Gastroesophageal sphincter (tissue), 4 donors: ENCODE data around the gene CEMIP. TPM values are rescaled to one million over a fixed set of nuclear protein-coding genes. Genes with fewer than 3 reads are reported as not detected.
"Not testable (repeated sequence)": the region's sequence is repeated elsewhere in the genome, so short reads cannot be mapped to it uniquely, and the experiment has no call there.

Experiments used
- ATAC-seq: fragments of 150-250 bp; one replicate; pipeline ENCODE4 v1.9.1; 2016; ENCODE audit warnings: mild to moderate bottlenecking, moderate library complexity
- H3K27ac ChIP-seq, 4 donors: fragments of 200-600 bp; sonication (generic) in 3 of 4; 1 replicate in 3 of 4; 2 replicates in 1 of 4; pipeline ENCODE4 v1.5.1; 2016 to 2019
- H3K27me3 ChIP-seq: fragments of 200-600 bp; sonication (generic); one replicate; pipeline ENCODE4 v1.5.1; 2019
- H3K36me3 ChIP-seq, 2 donors: fragments of 200-600 bp; sonication (generic); one replicate each; pipeline ENCODE4 v1.5.1; 2019; ENCODE audit warnings: control low read depth in 1 of 2
- H3K4me1 ChIP-seq, 3 donors: fragments of 200-600 bp; sonication (generic); 1 replicate in 2 of 3; 2 replicates in 1 of 3; pipeline ENCODE4 v1.5.1; 2016 to 2019; ENCODE audit warnings: control low read depth in 2 of 3
- H3K4me3 ChIP-seq, 2 donors: fragments of 200-600 bp; sonication (generic); one replicate each; pipeline ENCODE4 v1.5.1; 2019; ENCODE audit warnings: mild to moderate bottlenecking in 1 of 2, moderate library complexity in 1 of 2
- H3K9me3 ChIP-seq, 3 donors: fragments of 200-600 bp; sonication (generic); one replicate each; pipeline ENCODE4 v1.5.1; 2017 to 2019; ENCODE audit warnings: control low read depth in 2 of 3
- EP300 ChIP-seq: sonication (generic); formaldehyde crosslinking; IDR thresholded peaks from one replicate; pipeline ENCODE4 v1.6.1; 2017; ENCODE audit warnings: antibody characterized with exemption, mild to moderate bottlenecking
- POLR2A ChIP-seq, 2 donors: fragments of 450-650 bp; IDR thresholded peaks; one replicate each; pipeline ENCODE4 v1.6.1; 2017; ENCODE audit warnings: antibody characterized with exemption in 2 of 2, mild to moderate bottlenecking in 2 of 2, moderate library complexity in 1 of 2
- POLR2AphosphoS5 ChIP-seq: sonication (generic); formaldehyde crosslinking; IDR thresholded peaks from one replicate; pipeline ENCODE4 v1.6.1; 2017; ENCODE audit warnings: antibody characterized with exemption
- WGBS, 2 donors: methylation state at CpG; one replicate each; pipeline ENCODE4 v1.1.5; 2018; ENCODE audit warnings: low coverage in 1 of 2; 5-methylcytosine and 5-hydroxymethylcytosine counted together
- total RNA-seq, 4 donors: library from RNA; depleted of rRNA; stranded (reverse); fragments of >200 nt; gene quantifications; one replicate each; pipeline ENCODE4 v1.1.0, GENCODE V29; 2016
- TF ChIP-seq, protein P1 (sequence below), 4 experiments: fragments of 200-600 bp in 2 of 4; fragments of 450-650 bp in 2 of 4; sonication (generic) in 1 of 4; IDR thresholded peaks; one replicate each; pipeline ENCODE4 v1.5.1; 2017 to 2019; ENCODE audit warnings: antibody characterized with exemption in 4 of 4, mild to moderate bottlenecking in 2 of 4, moderate library complexity in 2 of 4

The CEMIP gene
- total RNA-seq, 4 donors from 2014 or later: 0.35 to 0.54 TPM; not detected in 2

- WGBS, 2 donors: 73 to 83% methylated on average over 2 to 4 of the region's 8 CpGs
- TF ChIP-seq POLR2A (IDR thresholded peaks at IDR 0.05): no peak
- TF ChIP-seq, protein P1, sequence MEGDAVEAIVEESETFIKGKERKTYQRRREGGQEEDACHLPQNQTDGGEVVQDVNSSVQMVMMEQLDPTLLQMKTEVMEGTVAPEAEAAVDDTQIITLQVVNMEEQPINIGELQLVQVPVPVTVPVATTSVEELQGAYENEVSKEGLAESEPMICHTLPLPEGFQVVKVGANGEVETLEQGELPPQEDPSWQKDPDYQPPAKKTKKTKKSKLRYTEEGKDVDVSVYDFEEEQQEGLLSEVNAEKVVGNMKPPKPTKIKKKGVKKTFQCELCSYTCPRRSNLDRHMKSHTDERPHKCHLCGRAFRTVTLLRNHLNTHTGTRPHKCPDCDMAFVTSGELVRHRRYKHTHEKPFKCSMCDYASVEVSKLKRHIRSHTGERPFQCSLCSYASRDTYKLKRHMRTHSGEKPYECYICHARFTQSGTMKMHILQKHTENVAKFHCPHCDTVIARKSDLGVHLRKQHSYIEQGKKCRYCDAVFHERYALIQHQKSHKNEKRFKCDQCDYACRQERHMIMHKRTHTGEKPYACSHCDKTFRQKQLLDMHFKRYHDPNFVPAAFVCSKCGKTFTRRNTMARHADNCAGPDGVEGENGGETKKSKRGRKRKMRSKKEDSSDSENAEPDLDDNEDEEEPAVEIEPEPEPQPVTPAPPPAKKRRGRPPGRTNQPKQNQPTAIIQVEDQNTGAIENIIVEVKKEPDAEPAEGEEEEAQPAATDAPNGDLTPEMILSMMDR (IDR thresholded peaks at IDR 0.05): no peak
- TF ChIP-seq EP300: no peak
- no peak for TF ChIP-seq POLR2AphosphoS5
Observed at GRCh38 chr15:80754014-80754413, 25.2 kb upstream of the CEMIP start.

DNA sequence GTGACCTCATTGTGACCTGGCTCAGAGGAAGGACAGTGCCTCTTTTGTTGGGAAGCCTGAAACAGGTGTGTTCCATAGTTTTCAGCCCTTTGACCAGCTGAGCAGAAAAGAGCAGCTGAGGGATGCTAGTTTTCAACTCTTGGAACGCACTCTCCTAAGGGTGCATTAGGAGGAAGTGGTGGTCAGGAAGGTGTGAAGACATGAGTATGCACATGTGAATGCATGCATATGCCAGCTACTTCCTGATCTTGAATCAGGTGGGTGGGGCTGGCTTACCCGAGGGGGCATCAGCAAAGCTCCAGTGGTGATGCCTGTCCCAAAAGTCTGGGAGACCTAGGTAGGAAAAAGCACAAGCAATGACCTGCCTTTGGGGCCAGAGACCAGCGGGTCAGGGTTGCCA is 23.3 kb upstream of the CEMIP start:
- Histone ChIP-seq H3K4me1 (peaks cover 0 to 6% (median 0%) of the 10 kb centered on the region in 3 donors), H3K27me3 (no peaks in the 10 kb centered on the region), H3K36me3 (peaks cover 0 to 17% of the 10 kb centered on the region in 2 donors), H3K27ac (no peak overlapping the region), H3K9me3 (no peaks in the 10 kb centered on the region), H3K4me3 (no peak overlapping the region)
- WGBS, 2 donors: 60 to 84% methylated on average over 2 to 3 of the region's 3 CpGs
- TF ChIP-seq POLR2AphosphoS5 (no peak), EP300 (no peak), POLR2A (IDR thresholded peaks at IDR 0.05) (no peak)
- TF ChIP-seq, protein P1 (IDR thresholded peaks at IDR 0.05): no peak
- no peak for ATAC-seq

More at GRCh38 chr15:80754014-80754413, 25.2 kb upstream of the CEMIP start:
- H3K9me3 ChIP-seq: no peaks in the 10 kb centered on the region
- H3K4me3 ChIP-seq: no peak overlapping the region
- peaks cover 0 to 33% of the 10 kb centered on the region in 2 donors for H3K36me3 ChIP-seq
- no peaks in the 10 kb centered on the region for H3K27me3 ChIP-seq
- no peak overlapping the region for H3K27ac ChIP-seq
- no peak for ATAC-seq
- peaks cover 0 to 6% (median 0%) of the 10 kb centered on the region in 3 donors for H3K4me1 ChIP-seq

- no peak overlapping the region for H3K27ac ChIP-seq
- 62 to 72% methylated on average over 6 of the region's 6 CpGs for WGBS, 2 donors
- no peak overlapping the region for H3K4me3 ChIP-seq
- peaks cover 0 to 5% (median 0%) of the 10 kb centered on the region in 3 donors for H3K4me1 ChIP-seq
- no peak for ATAC-seq
- H3K9me3 ChIP-seq: no peaks in the 10 kb centered on the region
- H3K27me3 ChIP-seq: no peaks in the 10 kb centered on the region
- H3K36me3 ChIP-seq: peaks cover 0 to 16% of the 10 kb centered on the region in 2 donors
- TF ChIP-seq POLR2A (IDR thresholded peaks at IDR 0.05) (no peak), EP300 (no peak), POLR2AphosphoS5 (no peak)
- TF ChIP-seq, protein P1 (IDR thresholded peaks at IDR 0.05): no peak
Observed at GRCh38 chr15:80758130-80758745, 20.9 kb upstream of the CEMIP start.

- TF ChIP-seq, protein P1 (IDR thresholded peaks at IDR 0.05): no peak
- TF ChIP-seq POLR2A (IDR thresholded peaks at IDR 0.05) (no peak), POLR2AphosphoS5 (no peak), EP300 (no peak)
- H3K27me3 ChIP-seq: no peaks in the 10 kb centered on the region
- ATAC-seq: no peak
- H3K4me3 ChIP-seq: no peak overlapping the region
- H3K4me1 ChIP-seq: no peaks in the 10 kb centered on the region
- 16 to 33% methylated on average over 3 to 4 of the region's 4 CpGs for WGBS, 2 donors
- H3K27ac ChIP-seq: no peak overlapping the region
- no peaks in the 10 kb centered on the region for H3K9me3 ChIP-seq
- peaks cover 0 to under 1% of the 10 kb centered on the region in 2 donors for H3K36me3 ChIP-seq
Observed at GRCh38 chr15:80760960-80761359, 18.2 kb upstream of the CEMIP start.

GRCh38 chr15:80761754-80762153 is 17.4 kb upstream of the CEMIP start:
- Histone ChIP-seq H3K27ac (no peak overlapping the region), H3K36me3 (no peaks in the 10 kb centered on the region), H3K9me3 (no peaks in the 10 kb centered on the region), H3K4me3 (no peak overlapping the region), H3K4me1 (no peaks in the 10 kb centered on the region), H3K27me3 (no peaks in the 10 kb centered on the region)
- 75 to 91% methylated on average over 4 to 5 of the region's 6 CpGs for WGBS, 2 donors
- TF ChIP-seq POLR2AphosphoS5: no peak
- TF ChIP-seq EP300: no peak
- no peak for ATAC-seq

DNA sequence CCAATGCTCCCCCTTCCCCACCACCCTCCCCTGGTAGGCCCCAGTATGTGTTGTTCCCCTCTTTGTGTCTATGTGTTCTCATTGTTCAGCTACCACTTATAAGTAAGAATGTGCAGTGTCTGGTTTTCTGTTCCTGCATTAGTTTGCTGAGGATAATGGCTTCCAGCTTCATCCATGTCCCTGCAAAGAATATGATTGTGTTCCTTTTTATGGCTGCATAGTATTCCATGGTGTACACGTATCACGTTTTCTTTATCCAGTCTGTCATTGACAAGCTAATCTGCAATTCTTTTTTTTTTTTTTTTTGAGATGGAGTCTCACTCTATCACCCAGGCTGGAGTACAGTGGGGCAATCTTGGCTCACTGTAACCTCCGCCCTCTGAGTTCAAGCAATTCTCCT is 15.9 kb upstream of the CEMIP start:
- not testable (repeated sequence) for H3K9me3 ChIP-seq, ATAC-seq, H3K27me3 ChIP-seq, H3K36me3 ChIP-seq, H3K4me3 ChIP-seq, H3K4me1 ChIP-seq, H3K27ac ChIP-seq
- 100% methylated on average over 3 of the region's 3 CpGs; no CpG with 5 or more reads in 1 of the 2 donors for WGBS, 2 donors
